ENCODE data around the gene ARL16.
A peak's percentile ranks its signal among the peaks of the same experiment; 100 is the strongest.

DNA sequence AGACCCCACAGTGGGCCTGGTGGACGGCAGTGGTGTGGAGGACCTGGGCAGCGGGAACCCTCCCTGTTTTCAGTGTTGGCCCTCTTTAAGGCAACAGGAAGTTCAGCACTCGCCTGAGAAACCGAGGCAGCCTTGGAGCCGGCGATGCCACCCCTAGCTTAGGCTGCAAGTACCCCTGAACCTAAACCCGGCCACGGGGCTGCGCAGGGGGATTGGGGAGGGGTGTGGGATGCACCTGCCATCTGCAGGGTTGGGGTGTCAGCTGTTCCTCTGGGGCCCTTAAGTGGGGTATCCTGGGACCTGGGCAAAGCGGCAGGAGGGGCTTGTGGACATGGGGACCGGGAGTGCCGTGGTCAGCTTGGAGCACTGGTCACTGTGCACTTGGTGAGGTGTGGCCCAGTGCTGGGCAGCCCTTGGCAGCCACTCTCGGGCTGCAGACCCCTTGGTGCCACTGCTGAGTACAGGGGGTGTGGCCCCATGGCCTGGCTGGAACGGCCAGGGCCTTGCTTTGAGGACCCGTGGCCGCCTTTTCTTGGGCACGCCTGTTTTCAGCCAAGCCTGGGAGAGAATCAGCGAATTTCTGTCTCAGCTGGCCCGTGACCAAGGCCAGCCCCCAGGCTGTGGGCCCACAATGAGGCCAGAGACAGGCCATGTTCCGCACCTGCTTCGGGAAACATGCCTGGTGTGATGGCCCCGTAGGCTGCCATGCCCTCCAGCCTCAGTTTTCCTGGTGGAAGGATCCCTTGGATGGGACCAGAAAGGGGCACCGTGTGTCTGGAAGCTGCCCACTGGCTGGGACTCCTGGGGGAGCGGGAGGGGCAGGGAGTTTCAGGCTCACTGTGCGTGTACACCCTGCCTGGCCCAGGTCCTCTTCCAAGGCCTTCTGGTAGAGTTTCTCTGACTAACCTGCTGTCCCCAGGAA lies 24.4 kb upstream of the ARL16 start:
- TF ChIP-seq TAF1 (IDR thresholded peaks at IDR 0.05; ENCODE audit: low read depth, low read length): no peak
- TF ChIP-seq BRCA1 (IDR thresholded peaks at IDR 0.05; ENCODE audit: low read depth, low read length): no peak
- TF ChIP-seq SRF (IDR thresholded peaks at IDR 0.05; ENCODE audit: low read depth, low read length): no peak
- TF ChIP-seq, protein P1, sequence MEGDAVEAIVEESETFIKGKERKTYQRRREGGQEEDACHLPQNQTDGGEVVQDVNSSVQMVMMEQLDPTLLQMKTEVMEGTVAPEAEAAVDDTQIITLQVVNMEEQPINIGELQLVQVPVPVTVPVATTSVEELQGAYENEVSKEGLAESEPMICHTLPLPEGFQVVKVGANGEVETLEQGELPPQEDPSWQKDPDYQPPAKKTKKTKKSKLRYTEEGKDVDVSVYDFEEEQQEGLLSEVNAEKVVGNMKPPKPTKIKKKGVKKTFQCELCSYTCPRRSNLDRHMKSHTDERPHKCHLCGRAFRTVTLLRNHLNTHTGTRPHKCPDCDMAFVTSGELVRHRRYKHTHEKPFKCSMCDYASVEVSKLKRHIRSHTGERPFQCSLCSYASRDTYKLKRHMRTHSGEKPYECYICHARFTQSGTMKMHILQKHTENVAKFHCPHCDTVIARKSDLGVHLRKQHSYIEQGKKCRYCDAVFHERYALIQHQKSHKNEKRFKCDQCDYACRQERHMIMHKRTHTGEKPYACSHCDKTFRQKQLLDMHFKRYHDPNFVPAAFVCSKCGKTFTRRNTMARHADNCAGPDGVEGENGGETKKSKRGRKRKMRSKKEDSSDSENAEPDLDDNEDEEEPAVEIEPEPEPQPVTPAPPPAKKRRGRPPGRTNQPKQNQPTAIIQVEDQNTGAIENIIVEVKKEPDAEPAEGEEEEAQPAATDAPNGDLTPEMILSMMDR (IDR thresholded peaks at IDR 0.05; ENCODE audit: control extremely low read depth in 1 of 3, insufficient read depth in 1 of 3, low read depth in 1 of 3, low read length in 3 of 3): no peak
- TF ChIP-seq CEBPB (IDR thresholded peaks at IDR 0.05; ENCODE audit: low read depth, low read length): no peak
- TF ChIP-seq YY1 (IDR thresholded peaks at IDR 0.05; ENCODE audit: low read depth, low read length): no peak
- no peak for TF ChIP-seq EZH2 (IDR thresholded peaks at IDR 0.05; ENCODE audit: low read depth, low read length, severe bottlenecking)
- TF ChIP-seq POLR2AphosphoS5 (IDR thresholded peaks at IDR 0.05; ENCODE audit: low read depth, low read length): 0 out of 2 replicates have a peak, but pooled peaks have one; percentile 3
- TF ChIP-seq POLR2A (IDR thresholded peaks at IDR 0.05; ENCODE audit: control extremely low read depth in 1 of 2, low read depth in 2 of 2, low read length in 2 of 2): no peak; a peak in 1 of 3 replicates
